ENCODE measurements around the gene XPNPEP2. TPM values are rescaled to one million over a fixed set of nuclear protein-coding genes. Genes with fewer than 3 reads are reported as not detected.

Gene XPNPEP2
- total RNA-seq, 1 donor from 2014 or later: 3.7 TPM

DNA sequence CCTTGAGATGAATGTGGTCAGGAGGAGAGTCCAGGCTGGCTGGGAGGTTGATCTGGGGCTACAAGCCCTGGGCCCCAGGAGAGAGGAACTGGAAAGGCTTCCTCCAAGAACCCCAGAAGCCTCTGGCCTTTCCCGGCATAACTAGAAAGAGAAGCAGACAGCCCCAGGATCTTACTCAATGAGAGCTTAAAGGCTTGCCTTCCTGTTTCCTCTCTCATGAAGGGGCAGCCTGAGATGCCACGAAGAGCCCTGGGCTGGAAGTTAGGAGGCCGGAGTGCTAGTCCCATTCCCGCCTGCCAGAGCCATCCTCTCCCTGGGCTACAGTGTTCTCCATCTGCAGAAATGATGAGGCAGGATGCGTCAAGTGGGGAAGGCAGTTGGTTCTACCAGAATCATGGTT is 20.1 kb upstream of the XPNPEP2 start:
- H3K4me3 ChIP-seq (ENCODE audit: low read length in 3 of 3): no peak overlapping the region
- H3K27ac ChIP-seq (ENCODE audit: low read depth, low read length): no peak overlapping the region
- no peaks in the 10 kb centered on the region for H3K36me3 ChIP-seq (ENCODE audit: control insufficient read depth in 3 of 3, insufficient read depth in 3 of 3, low read length in 3 of 3)
- H3K27me3 ChIP-seq (ENCODE audit: control insufficient read depth in 3 of 3, insufficient read depth in 3 of 3, low read length in 3 of 3): no peaks in the 10 kb centered on the region
- H3K9ac ChIP-seq (ENCODE audit: low read depth in 1 of 3, low read length in 3 of 3): no peak overlapping the region
- peaks cover 0 to 17% (median 9%) of the 10 kb centered on the region in 3 donors for H3K4me1 ChIP-seq (ENCODE audit: control insufficient read depth in 3 of 3, insufficient read depth in 3 of 3, low read length in 3 of 3)
- H3K9me3 ChIP-seq (ENCODE audit: control insufficient read depth in 3 of 3, low read length in 3 of 3): no peaks in the 10 kb centered on the region

DNA sequence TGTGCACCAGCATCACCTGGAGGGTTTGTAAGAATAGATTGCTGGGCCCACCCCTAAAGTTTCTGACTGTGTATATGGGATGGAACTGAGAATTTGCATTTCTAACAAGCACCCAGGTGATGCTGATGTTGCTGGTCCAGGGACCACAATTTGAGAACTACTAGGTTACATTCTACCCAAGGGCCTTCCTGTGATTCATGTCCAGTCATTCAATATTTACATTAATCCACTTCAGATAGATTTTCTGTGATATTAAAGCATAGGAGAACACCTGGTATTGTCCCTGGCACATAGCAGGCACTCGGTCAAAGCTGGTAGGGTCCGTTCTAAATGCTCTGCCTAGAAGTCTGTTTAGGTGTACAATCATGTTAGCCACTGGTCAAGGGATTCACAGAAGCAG is 19.5 kb upstream of the XPNPEP2 start:
- Histone ChIP-seq H3K9ac (ENCODE audit: low read depth in 1 of 3, low read length in 3 of 3) (no peak overlapping the region), H3K36me3 (ENCODE audit: control insufficient read depth in 3 of 3, insufficient read depth in 3 of 3, low read length in 3 of 3) (no peaks in the 10 kb centered on the region), H3K9me3 (ENCODE audit: control insufficient read depth in 3 of 3, low read length in 3 of 3) (no peaks in the 10 kb centered on the region), H3K4me3 (ENCODE audit: low read length in 3 of 3) (no peak overlapping the region), H3K27ac (ENCODE audit: low read depth, low read length) (no peak overlapping the region), H3K4me1 (ENCODE audit: control insufficient read depth in 3 of 3, insufficient read depth in 3 of 3, low read length in 3 of 3) (peaks cover 0 to 17% (median 9%) of the 10 kb centered on the region in 3 donors), H3K27me3 (ENCODE audit: control insufficient read depth in 3 of 3, insufficient read depth in 3 of 3, low read length in 3 of 3) (no peaks in the 10 kb centered on the region)

DNA sequence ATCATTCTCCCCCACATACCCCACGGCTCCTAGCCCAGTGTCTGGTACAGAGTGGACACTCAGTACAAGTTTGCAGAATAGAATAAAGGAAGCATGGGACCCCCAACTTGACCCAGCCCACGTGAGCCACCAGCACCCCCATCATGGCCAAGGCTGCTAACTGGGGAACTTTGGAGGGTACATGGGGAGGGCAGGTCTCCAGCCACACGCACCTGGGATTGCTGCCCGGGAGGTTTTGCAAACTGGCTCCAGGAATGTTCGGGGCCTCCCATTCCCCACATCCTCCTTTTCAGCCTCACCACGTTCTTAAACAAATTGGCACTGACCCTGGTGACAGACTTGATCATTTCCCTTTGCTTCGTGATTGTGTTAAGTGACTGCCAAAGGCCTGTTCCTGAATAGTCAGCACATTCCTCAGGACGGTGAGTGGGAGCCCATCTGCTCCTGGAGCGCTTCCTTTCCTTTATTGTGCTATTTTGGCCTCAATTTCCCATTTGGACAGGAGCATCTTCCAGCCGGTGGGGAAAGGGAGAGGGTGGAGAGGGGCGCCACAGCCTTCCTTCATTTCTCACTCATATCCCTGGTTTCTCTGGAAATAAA is 18.7 kb upstream of the XPNPEP2 start:
- Histone ChIP-seq H3K9me3 (ENCODE audit: control insufficient read depth in 3 of 3, low read length in 3 of 3) (no peaks in the 10 kb centered on the region), H3K4me3 (ENCODE audit: low read length in 3 of 3) (no peak overlapping the region), H3K27me3 (ENCODE audit: control insufficient read depth in 3 of 3, insufficient read depth in 3 of 3, low read length in 3 of 3) (no peaks in the 10 kb centered on the region), H3K4me1 (ENCODE audit: control insufficient read depth in 3 of 3, insufficient read depth in 3 of 3, low read length in 3 of 3) (peaks cover 0 to 17% (median 9%) of the 10 kb centered on the region in 3 donors), H3K27ac (ENCODE audit: low read depth, low read length) (no peak overlapping the region), H3K36me3 (ENCODE audit: control insufficient read depth in 3 of 3, insufficient read depth in 3 of 3, low read length in 3 of 3) (no peaks in the 10 kb centered on the region), H3K9ac (ENCODE audit: low read depth in 1 of 3, low read length in 3 of 3) (no peak overlapping the region)

DNA sequence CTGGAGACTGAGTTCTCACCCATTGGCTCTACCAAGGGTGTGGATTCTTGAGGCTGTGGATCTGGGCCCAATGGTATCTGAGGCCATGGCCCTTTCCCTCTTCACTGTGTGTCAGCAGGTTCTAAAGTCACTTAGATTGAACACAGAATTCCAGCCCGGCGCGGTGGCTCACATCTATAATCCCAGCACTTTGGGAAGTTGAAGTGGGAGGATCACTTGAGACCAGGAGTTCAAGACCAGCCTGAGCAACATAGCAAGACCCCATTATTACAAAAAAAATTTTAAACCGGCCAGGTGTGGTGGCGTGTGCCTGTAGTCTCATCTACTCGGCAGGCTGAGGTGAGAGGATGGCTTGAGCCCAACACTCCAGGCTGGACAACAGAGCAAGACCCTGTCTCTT is 18.0 kb upstream of the XPNPEP2 start:
- Histone ChIP-seq H3K4me3 (ENCODE audit: low read length in 3 of 3) (no peak overlapping the region), H3K27me3 (ENCODE audit: control insufficient read depth in 3 of 3, insufficient read depth in 3 of 3, low read length in 3 of 3) (no peaks in the 10 kb centered on the region), H3K27ac (ENCODE audit: low read depth, low read length) (no peak overlapping the region), H3K4me1 (ENCODE audit: control insufficient read depth in 3 of 3, insufficient read depth in 3 of 3, low read length in 3 of 3) (peaks cover 0 to 17% (median 9%) of the 10 kb centered on the region in 3 donors), H3K9ac (ENCODE audit: low read depth in 1 of 3, low read length in 3 of 3) (no peak overlapping the region), H3K36me3 (ENCODE audit: control insufficient read depth in 3 of 3, insufficient read depth in 3 of 3, low read length in 3 of 3) (no peaks in the 10 kb centered on the region), H3K9me3 (ENCODE audit: control insufficient read depth in 3 of 3, low read length in 3 of 3) (no peaks in the 10 kb centered on the region)

DNA sequence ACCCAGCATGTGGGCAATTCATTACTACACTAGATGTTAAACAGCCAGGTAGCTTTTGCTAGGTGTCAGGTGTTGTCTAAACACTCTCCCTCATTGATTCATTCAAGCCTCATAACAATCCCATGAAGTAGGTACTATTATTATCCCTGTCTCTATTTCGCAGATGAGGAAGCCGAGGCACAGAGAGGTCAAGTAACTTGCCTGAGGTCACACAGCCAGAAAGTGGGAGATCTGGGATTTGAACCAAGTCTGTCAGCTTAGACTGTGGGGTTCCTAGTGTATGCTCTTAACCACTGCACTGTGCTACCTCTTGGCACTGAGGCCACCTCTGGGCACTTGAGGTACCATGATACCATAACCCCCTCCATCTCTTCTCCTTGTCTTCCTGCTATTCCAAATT is 17.4 kb upstream of the XPNPEP2 start:
- Histone ChIP-seq H3K4me1 (ENCODE audit: control insufficient read depth in 3 of 3, insufficient read depth in 3 of 3, low read length in 3 of 3) (peaks cover 0 to 17% (median 9%) of the 10 kb centered on the region in 3 donors), H3K4me3 (ENCODE audit: low read length in 3 of 3) (no peak overlapping the region), H3K27me3 (ENCODE audit: control insufficient read depth in 3 of 3, insufficient read depth in 3 of 3, low read length in 3 of 3) (no peaks in the 10 kb centered on the region), H3K9me3 (ENCODE audit: control insufficient read depth in 3 of 3, low read length in 3 of 3) (no peaks in the 10 kb centered on the region), H3K9ac (ENCODE audit: low read depth in 1 of 3, low read length in 3 of 3) (no peak overlapping the region), H3K27ac (ENCODE audit: low read depth, low read length) (no peak overlapping the region), H3K36me3 (ENCODE audit: control insufficient read depth in 3 of 3, insufficient read depth in 3 of 3, low read length in 3 of 3) (no peaks in the 10 kb centered on the region)

DNA sequence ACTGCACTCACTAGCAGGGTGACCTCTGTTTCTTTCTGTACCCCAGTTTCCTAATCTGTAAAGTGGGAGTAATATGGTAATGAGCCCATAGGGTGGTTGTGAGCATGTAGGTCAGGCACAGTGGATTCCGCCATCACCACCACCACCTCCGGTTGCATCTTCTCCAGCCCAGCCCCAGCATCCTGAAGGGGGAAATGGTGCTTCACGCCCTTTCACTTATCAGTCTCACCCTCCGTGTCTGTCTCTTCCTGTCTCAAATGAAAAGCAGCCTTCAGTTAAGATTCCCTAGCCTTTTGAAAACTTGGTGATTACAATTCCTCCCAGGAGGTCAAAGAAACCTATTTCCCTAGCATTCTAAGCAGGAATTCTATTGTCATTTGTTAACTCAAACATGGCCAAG is 16.9 kb upstream of the XPNPEP2 start:
- Histone ChIP-seq H3K9ac (ENCODE audit: low read depth in 1 of 3, low read length in 3 of 3) (no peak overlapping the region), H3K36me3 (ENCODE audit: control insufficient read depth in 3 of 3, insufficient read depth in 3 of 3, low read length in 3 of 3) (no peaks in the 10 kb centered on the region)

DNA sequence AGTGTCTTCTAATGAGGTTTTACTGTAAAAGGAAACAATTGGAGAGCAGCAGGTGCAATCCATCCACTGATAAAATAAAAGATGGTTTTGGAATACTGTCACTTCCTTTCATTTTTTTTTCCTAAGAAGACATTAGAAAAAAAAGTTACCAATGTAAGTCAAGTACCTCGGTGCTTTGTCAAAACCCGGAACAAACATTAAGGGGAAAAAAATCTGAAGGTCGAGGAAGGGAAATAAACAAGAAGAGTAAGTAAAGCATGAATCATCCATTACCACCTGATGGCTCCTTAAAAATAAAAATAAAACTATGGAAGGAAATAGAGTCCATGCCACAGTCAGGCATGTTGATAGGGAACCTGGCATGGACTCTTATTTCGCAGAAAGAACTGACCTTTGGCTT is 15.3 kb upstream of the XPNPEP2 start:
- peaks cover 0 to 5% (median 0%) of the 10 kb centered on the region in 3 donors for H3K4me1 ChIP-seq (ENCODE audit: control insufficient read depth in 3 of 3, insufficient read depth in 3 of 3, low read length in 3 of 3)

More for the DNA sequence above, 16.9 kb upstream of the XPNPEP2 start:
- H3K27me3 ChIP-seq (ENCODE audit: control insufficient read depth in 3 of 3, insufficient read depth in 3 of 3, low read length in 3 of 3): no peaks in the 10 kb centered on the region
- no peaks in the 10 kb centered on the region for H3K9me3 ChIP-seq (ENCODE audit: control insufficient read depth in 3 of 3, low read length in 3 of 3)
- H3K27ac ChIP-seq (ENCODE audit: low read depth, low read length): no peak overlapping the region
- H3K4me3 ChIP-seq (ENCODE audit: low read length in 3 of 3): no peak overlapping the region
- peaks cover 0 to 17% (median 9%) of the 10 kb centered on the region in 3 donors for H3K4me1 ChIP-seq (ENCODE audit: control insufficient read depth in 3 of 3, insufficient read depth in 3 of 3, low read length in 3 of 3)

DNA sequence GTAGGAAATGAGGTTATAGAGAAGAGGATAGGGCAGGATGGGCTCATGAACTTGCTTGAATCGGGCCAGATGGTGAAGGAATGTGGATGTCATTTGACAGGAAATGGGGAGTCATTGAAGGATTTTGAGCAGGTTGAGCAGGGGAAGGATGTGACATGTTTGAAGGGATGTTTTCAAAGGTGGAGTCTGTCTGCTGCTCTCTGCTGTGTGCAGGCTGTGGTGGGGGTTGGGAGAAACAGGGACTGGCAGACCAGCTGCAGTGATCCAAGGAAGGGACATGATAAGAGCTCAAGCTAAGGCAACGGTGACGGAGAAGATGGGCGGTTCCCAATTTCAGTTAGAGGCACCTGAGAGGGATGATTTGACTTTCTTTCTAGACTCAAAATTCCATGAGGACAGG is 14.0 kb upstream of the XPNPEP2 start:
- Histone ChIP-seq H3K9ac (ENCODE audit: low read depth in 1 of 3, low read length in 3 of 3) (no peak overlapping the region), H3K4me1 (ENCODE audit: control insufficient read depth in 3 of 3, insufficient read depth in 3 of 3, low read length in 3 of 3) (peaks cover 0 to 5% (median 0%) of the 10 kb centered on the region in 3 donors), H3K36me3 (ENCODE audit: control insufficient read depth in 3 of 3, insufficient read depth in 3 of 3, low read length in 3 of 3) (no peaks in the 10 kb centered on the region), H3K4me3 (ENCODE audit: low read length in 3 of 3) (no peak overlapping the region), H3K9me3 (ENCODE audit: control insufficient read depth in 3 of 3, low read length in 3 of 3) (no peaks in the 10 kb centered on the region), H3K27me3 (ENCODE audit: control insufficient read depth in 3 of 3, insufficient read depth in 3 of 3, low read length in 3 of 3) (no peaks in the 10 kb centered on the region), H3K27ac (ENCODE audit: low read depth, low read length) (no peak overlapping the region)

More for the DNA sequence above, 15.3 kb upstream of the XPNPEP2 start:
- Histone ChIP-seq H3K36me3 (ENCODE audit: control insufficient read depth in 3 of 3, insufficient read depth in 3 of 3, low read length in 3 of 3) (no peaks in the 10 kb centered on the region), H3K4me3 (ENCODE audit: low read length in 3 of 3) (no peak overlapping the region), H3K27ac (ENCODE audit: low read depth, low read length) (no peak overlapping the region), H3K27me3 (ENCODE audit: control insufficient read depth in 3 of 3, insufficient read depth in 3 of 3, low read length in 3 of 3) (no peaks in the 10 kb centered on the region), H3K9ac (ENCODE audit: low read depth in 1 of 3, low read length in 3 of 3) (no peak overlapping the region), H3K9me3 (ENCODE audit: control insufficient read depth in 3 of 3, low read length in 3 of 3) (no peaks in the 10 kb centered on the region)

DNA sequence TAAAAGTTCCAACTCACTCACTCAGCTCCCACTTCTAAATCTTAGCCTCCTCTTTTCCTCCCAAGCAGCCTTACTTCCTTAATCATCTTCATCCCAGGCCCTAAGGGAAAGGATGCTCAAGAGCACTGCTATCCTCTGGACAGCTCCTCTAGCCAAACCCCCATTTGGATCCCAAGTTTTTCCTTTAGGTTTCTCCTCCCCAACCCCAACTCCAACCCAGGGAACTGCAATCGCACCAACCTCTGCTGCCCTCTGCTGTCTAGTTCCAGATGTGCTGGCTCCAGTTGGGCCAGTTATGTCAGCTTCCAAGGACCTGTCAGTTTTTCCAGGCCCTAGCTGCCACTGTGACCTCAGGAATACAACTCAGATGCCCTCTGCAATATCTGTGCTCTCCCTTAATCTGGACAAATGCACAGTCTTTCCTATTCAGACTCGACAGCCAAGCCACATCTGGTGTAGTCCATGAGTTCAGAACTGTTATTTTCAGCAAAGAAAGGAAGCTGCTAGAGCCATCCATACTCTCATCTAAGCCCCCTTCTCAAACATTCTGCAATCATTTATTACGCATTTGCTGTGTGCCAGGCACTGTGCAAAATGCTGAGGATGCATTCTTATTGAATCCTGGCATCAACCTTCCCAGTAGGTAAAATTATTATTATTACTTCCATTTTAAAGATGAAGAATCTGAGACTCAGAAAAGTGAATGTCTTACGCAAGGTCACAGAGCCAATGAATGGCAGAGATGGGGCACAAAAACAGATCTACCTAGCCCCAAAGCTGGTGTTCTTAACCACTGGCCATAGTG is 12.3 kb upstream of the XPNPEP2 start:
- Histone ChIP-seq H3K36me3 (ENCODE audit: control insufficient read depth in 3 of 3, insufficient read depth in 3 of 3, low read length in 3 of 3) (no peaks in the 10 kb centered on the region), H3K9me3 (ENCODE audit: control insufficient read depth in 3 of 3, low read length in 3 of 3) (no peaks in the 10 kb centered on the region), H3K27me3 (ENCODE audit: control insufficient read depth in 3 of 3, insufficient read depth in 3 of 3, low read length in 3 of 3) (no peaks in the 10 kb centered on the region), H3K4me3 (ENCODE audit: low read length in 3 of 3) (no peak overlapping the region), H3K27ac (ENCODE audit: low read depth, low read length) (no peak overlapping the region), H3K4me1 (ENCODE audit: control insufficient read depth in 3 of 3, insufficient read depth in 3 of 3, low read length in 3 of 3) (no peaks in the 10 kb centered on the region), H3K9ac (ENCODE audit: low read depth in 1 of 3, low read length in 3 of 3) (no peak overlapping the region)

DNA sequence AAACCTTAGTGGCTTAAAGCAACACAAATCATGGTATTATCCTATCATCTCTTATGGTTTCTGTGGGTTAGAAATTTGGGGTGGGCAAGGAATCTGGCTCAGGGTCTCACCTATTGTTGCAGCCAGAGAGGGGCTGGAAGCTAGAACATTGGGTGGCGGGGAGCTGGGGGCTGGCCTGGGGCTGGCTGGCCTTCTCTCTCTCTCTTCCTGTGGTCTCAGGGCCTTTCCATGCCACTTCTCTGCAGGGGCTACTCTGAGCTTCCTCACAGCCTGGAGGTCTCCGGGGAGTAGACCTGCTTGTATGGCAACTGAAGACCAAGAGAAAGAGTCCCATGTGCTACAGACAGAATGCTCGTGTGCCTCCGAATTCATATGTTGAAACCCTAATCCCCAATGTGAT is 10.7 kb upstream of the XPNPEP2 start:
- no peaks in the 10 kb centered on the region for H3K4me1 ChIP-seq (ENCODE audit: control insufficient read depth in 3 of 3, insufficient read depth in 3 of 3, low read length in 3 of 3)
- H3K4me3 ChIP-seq (ENCODE audit: low read length in 3 of 3): no peak overlapping the region
- no peaks in the 10 kb centered on the region for H3K36me3 ChIP-seq (ENCODE audit: control insufficient read depth in 3 of 3, insufficient read depth in 3 of 3, low read length in 3 of 3)
- H3K27me3 ChIP-seq (ENCODE audit: control insufficient read depth in 3 of 3, insufficient read depth in 3 of 3, low read length in 3 of 3): no peaks in the 10 kb centered on the region
- H3K9me3 ChIP-seq (ENCODE audit: control insufficient read depth in 3 of 3, low read length in 3 of 3): no peaks in the 10 kb centered on the region
- no peak overlapping the region for H3K27ac ChIP-seq (ENCODE audit: low read depth, low read length)
- H3K9ac ChIP-seq (ENCODE audit: low read depth in 1 of 3, low read length in 3 of 3): no peak overlapping the region
